H9 (cell line): ENCODE results near the gene CATSPER1. TPM values are rescaled to one million over a fixed set of nuclear protein-coding genes. Genes with fewer than 3 reads are reported as not detected.

Source experiments
- DNase-seq: peaks from one replicate; pipeline ENCODE4 v3.0.0-alpha.2; 2017
- H2AFZ ChIP-seq: one replicate; pipeline ENCODE4 v1.6.1; 2013; ENCODE audit warnings: mild to moderate bottlenecking, low read length, control low read depth, moderate library complexity
- H2AK5ac ChIP-seq: 2 replicates; pipeline ENCODE4 v1.6.1; 2013; ENCODE audit warnings: low read length, control low read depth, mixed read lengths; ENCODE audit not compliant: insufficient read length
- H2BK120ac ChIP-seq: one replicate; pipeline ENCODE4 v1.6.1; 2013; ENCODE audit warnings: low read depth, mild to moderate bottlenecking, low read length, control low read depth, inconsistent platforms; ENCODE audit not compliant: poor library complexity, severe bottlenecking
- H2BK12ac ChIP-seq: 2 replicates; pipeline ENCODE4 v1.6.1; 2013; ENCODE audit warnings: low read length, control low read depth, mixed read lengths, low read depth; ENCODE audit not compliant: insufficient read length
- H2BK15ac ChIP-seq: 2 replicates; pipeline ENCODE4 v1.6.1; 2013; ENCODE audit warnings: low read depth, low read length, control low read depth
- H2BK20ac ChIP-seq: one replicate; pipeline ENCODE4 v1.6.1; 2013; ENCODE audit warnings: low read depth, mild to moderate bottlenecking, low read length, control low read depth, inconsistent platforms; ENCODE audit not compliant: poor library complexity, severe bottlenecking
- H2BK5ac ChIP-seq: 2 replicates; pipeline ENCODE4 v1.6.1; 2013; ENCODE audit warnings: low read length, control low read depth, mixed read lengths; ENCODE audit not compliant: insufficient read length
- H3K14ac ChIP-seq: 2 replicates; pipeline ENCODE4 v1.6.1; 2013; ENCODE audit warnings: low read length, control low read depth; ENCODE audit not compliant: insufficient read depth
- H3K18ac ChIP-seq: 2 replicates; pipeline ENCODE4 v1.6.1; 2013; ENCODE audit warnings: low read depth, mild to moderate bottlenecking, mixed read lengths, low read length, control low read depth; ENCODE audit not compliant: insufficient read length
- H3K23ac ChIP-seq: 2 replicates; pipeline ENCODE4 v1.6.1; 2013; ENCODE audit warnings: low read length, control low read depth, mixed read lengths, low read depth; ENCODE audit not compliant: insufficient read length
- H3K23me2 ChIP-seq: 2 replicates; pipeline ENCODE4 v1.6.1; 2013; ENCODE audit warnings: low read depth, mild to moderate bottlenecking, mixed read lengths, low read length, control low read depth; ENCODE audit not compliant: insufficient read length, poor library complexity, severe bottlenecking
- H3K27ac ChIP-seq: 2 replicates; pipeline ENCODE4 v1.5.1; 2013; ENCODE audit warnings: low read length, control low read depth, mixed read lengths, low read depth; ENCODE audit not compliant: insufficient read length
- H3K27me3 ChIP-seq: 2 replicates; pipeline ENCODE4 v1.6.1; 2013; ENCODE audit warnings: low read length, control low read depth, inconsistent platforms; ENCODE audit not compliant: insufficient read depth
- H3K4ac ChIP-seq: 2 replicates; pipeline ENCODE4 v1.6.1; 2013; ENCODE audit warnings: low read depth, mild to moderate bottlenecking, control low read depth, inconsistent platforms, low read length, moderate library complexity
- H3K4me1 ChIP-seq: 2 replicates; pipeline ENCODE4 v1.6.1; 2013; ENCODE audit warnings: low read length, control low read depth, inconsistent platforms; ENCODE audit not compliant: insufficient read depth
- H3K4me2 ChIP-seq: 2 replicates; pipeline ENCODE4 v1.6.1; 2013; ENCODE audit warnings: low read length, control low read depth, mixed read lengths; ENCODE audit not compliant: insufficient read length, insufficient read depth
- H3K56ac ChIP-seq: 2 replicates; pipeline ENCODE4 v1.6.1; 2013; ENCODE audit warnings: low read depth, mild to moderate bottlenecking, mixed read lengths, low read length, control low read depth; ENCODE audit not compliant: insufficient read length
- H3K79me1 ChIP-seq: 2 replicates; pipeline ENCODE4 v1.6.1; 2013; ENCODE audit warnings: low read depth, mild to moderate bottlenecking, moderate library complexity, low read length, control low read depth, inconsistent platforms; ENCODE audit not compliant: insufficient read depth, poor library complexity, severe bottlenecking
- H3K79me2 ChIP-seq: 2 replicates; pipeline ENCODE4 v1.6.1; 2013; ENCODE audit warnings: low read length, control low read depth, inconsistent platforms; ENCODE audit not compliant: insufficient read depth
- H3K9ac ChIP-seq: 2 replicates; pipeline ENCODE4 v1.6.1; 2013; ENCODE audit warnings: low read length, control low read depth, mixed read lengths; ENCODE audit not compliant: insufficient read length; ENCODE audit errors: extremely low read depth
- H3K9me3 ChIP-seq: one replicate; pipeline ENCODE4 v1.6.1; 2013; ENCODE audit warnings: low read depth, low read length, inconsistent platforms; ENCODE audit not compliant: control insufficient read depth
- H3T11ph ChIP-seq: one replicate; pipeline ENCODE4 v1.6.1; 2013; ENCODE audit warnings: mild to moderate bottlenecking, low read length, control low read depth, inconsistent platforms
- H4K20me1 ChIP-seq: one replicate; pipeline ENCODE4 v1.6.1; 2013; ENCODE audit not compliant: control insufficient read depth, insufficient read length, insufficient read depth
- H4K5ac ChIP-seq: 2 replicates; pipeline ENCODE4 v1.6.1; 2013; ENCODE audit warnings: low read depth, mild to moderate bottlenecking, mixed read lengths, low read length, control low read depth; ENCODE audit not compliant: insufficient read length
- H4K8ac ChIP-seq: replicated peaks from 2 replicates; pipeline ENCODE4 v1.6.1; 2013; ENCODE audit warnings: low read length, control low read depth, mixed read lengths, low read depth; ENCODE audit not compliant: insufficient read length
- H4K91ac ChIP-seq: 2 replicates; pipeline ENCODE4 v1.6.1; 2013; ENCODE audit warnings: low read depth, mild to moderate bottlenecking, moderate library complexity, mixed read lengths, low read length, control low read depth; ENCODE audit not compliant: insufficient read length
- H3K27ac Mint-ChIP-seq, 3 experiments: 2 replicates in 2 of 3; 3 replicates in 1 of 3; pipeline ENCODE4 v1.8.0; 2020 to 2021; ENCODE audit warnings: mixed read lengths in 3 of 3, mild to moderate bottlenecking in 1 of 3, moderate library complexity in 1 of 3
- H3K27me3 Mint-ChIP-seq: 2 replicates; pipeline ENCODE4 v1.8.0; 2021; ENCODE audit warnings: low read depth, mild to moderate bottlenecking, moderate library complexity, mixed read lengths
- H3K36me3 Mint-ChIP-seq, 3 experiments: 2 replicates in 2 of 3; 3 replicates in 1 of 3; pipeline ENCODE4 v1.8.0; 2020 to 2021; ENCODE audit warnings: low read depth in 3 of 3, mixed read lengths in 3 of 3; ENCODE audit not compliant: insufficient read depth in 1 of 3
- H3K4me1 Mint-ChIP-seq, 2 experiments: 2 replicates each; pipeline ENCODE4 v1.8.0; 2020; ENCODE audit warnings: mixed read lengths in 2 of 2
- H3K4me3 Mint-ChIP-seq, 2 experiments: 2 replicates in 1 of 2; 3 replicates in 1 of 2; pipeline ENCODE4 v1.8.0; 2020 to 2021; ENCODE audit warnings: mild to moderate bottlenecking in 2 of 2, mixed read lengths in 2 of 2, moderate library complexity in 1 of 2
- H3K9me3 Mint-ChIP-seq, 2 experiments: 2 replicates in 1 of 2; 3 replicates in 1 of 2; pipeline ENCODE4 v1.8.0; 2020; ENCODE audit warnings: mild to moderate bottlenecking in 2 of 2, mixed read lengths in 2 of 2, moderate library complexity in 1 of 2
- CTCF ChIP-seq: fragments of 200-600 bp; sonication (generic); conservative IDR thresholded peaks from 3 replicates; pipeline ENCODE4 v1.8.0; 2021; ENCODE audit warnings: antibody characterized with exemption, mild to moderate bottlenecking
- WGBS: extraction: QIAGEN DNeasy Blood & Tissue Kit; methylation state at CpG from one replicate; pipeline ENCODE4 v1.1.7; 2013; ENCODE audit warnings: missing lambda C conversion rate, low lambda C conversion rate, mixed read lengths; ENCODE audit not compliant: insufficient read length; ENCODE audit errors: extremely low coverage; 5-methylcytosine and 5-hydroxymethylcytosine counted together
- total RNA-seq: library from RNA; stranded (reverse); gene quantifications from 2 replicates; pipeline ENCODE4 v1.2.1, GENCODE V29; 2021

Gene CATSPER1
- total RNA-seq, 1 experiment from 2014 or later, result not detected

DNA sequence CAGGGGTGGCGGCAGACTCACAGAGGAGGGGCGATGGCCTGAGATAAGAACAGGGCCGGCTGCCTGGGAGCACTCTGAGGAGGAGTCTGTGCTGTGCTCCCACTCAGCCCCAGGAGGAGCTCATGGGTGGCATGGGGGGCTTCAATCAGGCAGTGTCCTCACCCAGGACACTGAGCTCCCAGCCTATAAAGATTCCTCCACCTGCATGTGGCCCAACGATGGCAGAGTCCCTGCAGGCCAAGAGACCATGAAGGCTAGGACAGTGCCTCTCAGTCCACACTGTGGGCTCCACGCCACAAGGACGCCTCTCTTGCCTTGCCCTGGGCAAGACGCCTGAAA lies 12.5 kb downstream of the CATSPER1 start:
- Histone ChIP-seq H3K14ac (no peak overlapping the region), H3K23me2 (peaks cover 8% of the 10 kb centered on the region), H3T11ph (no peak overlapping the region), H3K4ac (no peak overlapping the region), H3K9me3 (no peaks in the 10 kb centered on the region), H4K20me1 (no peaks in the 10 kb centered on the region), H3K18ac (no peak overlapping the region), H3K9ac (no peak overlapping the region), H2BK5ac (no peak overlapping the region), H3K56ac (no peak overlapping the region), H4K5ac (no peak overlapping the region), H2BK12ac (no peak overlapping the region), H2BK20ac (no peak overlapping the region), H3K27ac (no peak overlapping the region), H2AFZ (no peak overlapping the region), H4K8ac (no peak overlapping the region), H3K27me3 (peaks cover 4% of the 10 kb centered on the region; the same call in 1 of the 2 replicates), H3K23ac (no peak overlapping the region), H2BK15ac (no peak overlapping the region), H3K4me1 (no peaks in the 10 kb centered on the region), H3K4me2 (no peak overlapping the region), H3K79me2 (no peaks in the 10 kb centered on the region), H3K79me1 (no peaks in the 10 kb centered on the region), H4K91ac (no peak overlapping the region), H2AK5ac (no peak overlapping the region), H2BK120ac (no peak overlapping the region)
- Mint-ChIP-seq H3K27me3 (no peaks in the 10 kb centered on the region; the same call in 1 of the 2 replicates), H3K4me3 (no peak overlapping the region), H3K4me1 (peaks cover 0 to 9% of the 10 kb centered on the region in 2 experiments; a peak in 3 of 4 replicates), H3K36me3 (no peaks in the 10 kb centered on the region), H3K9me3 (no peaks in the 10 kb centered on the region), H3K27ac (peak overlapping the region in 1 of 3 experiments; percentile 62; a peak in 1 of 7 replicates)
- no CpG with 5 or more reads among the region's 7 CpGs for WGBS
- DNase-seq, result no peak
- no peak for TF ChIP-seq CTCF
